ENCODE data around the gene GPANK1.

DNA sequence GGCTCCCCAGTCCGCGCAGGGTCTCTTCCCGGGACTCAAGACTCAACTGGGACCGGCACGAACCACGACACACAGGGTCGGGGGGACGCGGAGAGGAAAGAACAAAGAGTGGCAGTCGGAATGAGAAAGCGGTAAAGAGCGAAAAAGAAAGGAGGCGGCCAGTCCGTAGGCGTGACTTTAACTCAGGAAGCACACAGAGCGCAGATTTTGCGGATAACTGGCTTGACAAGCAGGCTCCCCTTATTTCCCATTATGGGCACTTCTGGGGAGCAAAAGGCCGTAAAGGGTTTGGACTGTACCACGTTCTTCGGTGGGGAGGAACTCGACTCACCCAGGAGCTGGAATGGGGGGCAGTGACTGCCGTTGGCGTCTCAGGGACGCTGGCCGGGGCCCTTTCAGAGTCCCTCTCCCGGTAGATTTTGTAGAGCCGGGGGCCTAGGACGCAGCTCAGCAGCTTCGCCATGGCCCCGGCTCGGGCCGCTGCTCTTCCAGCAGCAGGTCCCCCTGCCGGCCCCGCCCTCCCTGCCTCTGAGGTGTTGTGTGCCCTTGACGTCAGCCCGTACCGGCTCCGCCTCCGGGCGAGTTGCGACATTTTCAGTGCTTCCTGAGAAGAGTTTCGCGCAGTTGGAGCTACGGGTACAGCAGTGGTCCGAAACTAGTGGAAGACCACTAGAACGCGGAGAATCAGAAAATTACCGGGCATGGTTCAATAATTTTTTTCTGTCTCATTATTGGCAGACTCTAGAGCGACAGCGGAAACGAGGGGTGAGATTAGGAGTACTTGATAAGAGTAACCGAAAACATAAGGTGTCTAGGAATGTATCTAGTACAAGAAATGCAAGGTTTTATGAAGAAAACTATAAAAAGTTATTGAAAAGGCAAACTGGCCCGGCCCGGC, 38.3 kb upstream of the GPANK1 start, which contains the start of gene ABHD16A:
- TF ChIP-seq, protein P1, sequence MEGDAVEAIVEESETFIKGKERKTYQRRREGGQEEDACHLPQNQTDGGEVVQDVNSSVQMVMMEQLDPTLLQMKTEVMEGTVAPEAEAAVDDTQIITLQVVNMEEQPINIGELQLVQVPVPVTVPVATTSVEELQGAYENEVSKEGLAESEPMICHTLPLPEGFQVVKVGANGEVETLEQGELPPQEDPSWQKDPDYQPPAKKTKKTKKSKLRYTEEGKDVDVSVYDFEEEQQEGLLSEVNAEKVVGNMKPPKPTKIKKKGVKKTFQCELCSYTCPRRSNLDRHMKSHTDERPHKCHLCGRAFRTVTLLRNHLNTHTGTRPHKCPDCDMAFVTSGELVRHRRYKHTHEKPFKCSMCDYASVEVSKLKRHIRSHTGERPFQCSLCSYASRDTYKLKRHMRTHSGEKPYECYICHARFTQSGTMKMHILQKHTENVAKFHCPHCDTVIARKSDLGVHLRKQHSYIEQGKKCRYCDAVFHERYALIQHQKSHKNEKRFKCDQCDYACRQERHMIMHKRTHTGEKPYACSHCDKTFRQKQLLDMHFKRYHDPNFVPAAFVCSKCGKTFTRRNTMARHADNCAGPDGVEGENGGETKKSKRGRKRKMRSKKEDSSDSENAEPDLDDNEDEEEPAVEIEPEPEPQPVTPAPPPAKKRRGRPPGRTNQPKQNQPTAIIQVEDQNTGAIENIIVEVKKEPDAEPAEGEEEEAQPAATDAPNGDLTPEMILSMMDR (IDR thresholded peaks at IDR 0.05; ENCODE audit: insufficient read depth, low read length) = no peak
- TF ChIP-seq POLR2AphosphoS5 (IDR thresholded peaks at IDR 0.05; ENCODE audit: low read depth) = no peak; the same call in 1 of the 2 replicates
- TF ChIP-seq, protein P2, sequence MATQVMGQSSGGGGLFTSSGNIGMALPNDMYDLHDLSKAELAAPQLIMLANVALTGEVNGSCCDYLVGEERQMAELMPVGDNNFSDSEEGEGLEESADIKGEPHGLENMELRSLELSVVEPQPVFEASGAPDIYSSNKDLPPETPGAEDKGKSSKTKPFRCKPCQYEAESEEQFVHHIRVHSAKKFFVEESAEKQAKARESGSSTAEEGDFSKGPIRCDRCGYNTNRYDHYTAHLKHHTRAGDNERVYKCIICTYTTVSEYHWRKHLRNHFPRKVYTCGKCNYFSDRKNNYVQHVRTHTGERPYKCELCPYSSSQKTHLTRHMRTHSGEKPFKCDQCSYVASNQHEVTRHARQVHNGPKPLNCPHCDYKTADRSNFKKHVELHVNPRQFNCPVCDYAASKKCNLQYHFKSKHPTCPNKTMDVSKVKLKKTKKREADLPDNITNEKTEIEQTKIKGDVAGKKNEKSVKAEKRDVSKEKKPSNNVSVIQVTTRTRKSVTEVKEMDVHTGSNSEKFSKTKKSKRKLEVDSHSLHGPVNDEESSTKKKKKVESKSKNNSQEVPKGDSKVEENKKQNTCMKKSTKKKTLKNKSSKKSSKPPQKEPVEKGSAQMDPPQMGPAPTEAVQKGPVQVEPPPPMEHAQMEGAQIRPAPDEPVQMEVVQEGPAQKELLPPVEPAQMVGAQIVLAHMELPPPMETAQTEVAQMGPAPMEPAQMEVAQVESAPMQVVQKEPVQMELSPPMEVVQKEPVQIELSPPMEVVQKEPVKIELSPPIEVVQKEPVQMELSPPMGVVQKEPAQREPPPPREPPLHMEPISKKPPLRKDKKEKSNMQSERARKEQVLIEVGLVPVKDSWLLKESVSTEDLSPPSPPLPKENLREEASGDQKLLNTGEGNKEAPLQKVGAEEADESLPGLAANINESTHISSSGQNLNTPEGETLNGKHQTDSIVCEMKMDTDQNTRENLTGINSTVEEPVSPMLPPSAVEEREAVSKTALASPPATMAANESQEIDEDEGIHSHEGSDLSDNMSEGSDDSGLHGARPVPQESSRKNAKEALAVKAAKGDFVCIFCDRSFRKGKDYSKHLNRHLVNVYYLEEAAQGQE (IDR thresholded peaks at IDR 0.05; ENCODE audit: insufficient replicate concordance, low read depth) = peak; percentile 38
- TF ChIP-seq GABPA (IDR thresholded peaks at IDR 0.05; ENCODE audit: low read depth) = peak; percentile 47

Measured in HL-60 (cell line).